22Rv1 (cell line): ENCODE data around the gene BRD7.

Source experiments
- ZFX ChIP-seq: fragments of 450-650 bp; IDR thresholded peaks from 2 replicates; pipeline ENCODE4 v1.6.1; 2017; ENCODE audit warnings: antibody characterized with exemption, borderline replicate concordance
- TF ChIP-seq, protein P1 (sequence below): fragments of 450-650 bp; IDR thresholded peaks from 2 replicates; pipeline ENCODE4 v1.5.1; 2017; ENCODE audit warnings: mild to moderate bottlenecking

DNA sequence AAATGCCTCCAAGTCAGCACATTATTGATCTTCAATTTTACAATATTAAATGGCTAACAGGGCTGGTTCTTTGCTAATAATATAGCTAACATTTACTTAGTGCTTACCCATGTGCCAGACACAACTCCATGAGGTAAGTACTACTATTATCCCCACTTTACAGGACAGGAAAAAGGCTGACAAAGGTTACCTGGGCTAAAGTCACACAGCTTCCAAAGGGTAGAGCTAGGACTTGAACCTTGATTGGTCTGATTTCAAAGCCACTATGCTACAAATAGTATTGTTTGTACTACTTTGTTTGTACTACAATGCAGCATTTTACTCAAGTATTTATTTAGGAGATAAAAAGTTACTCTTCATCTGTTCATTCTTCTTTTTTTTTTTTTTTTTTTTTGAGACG is 31.9 kb downstream of the BRD7 start:
- TF ChIP-seq, protein P1, sequence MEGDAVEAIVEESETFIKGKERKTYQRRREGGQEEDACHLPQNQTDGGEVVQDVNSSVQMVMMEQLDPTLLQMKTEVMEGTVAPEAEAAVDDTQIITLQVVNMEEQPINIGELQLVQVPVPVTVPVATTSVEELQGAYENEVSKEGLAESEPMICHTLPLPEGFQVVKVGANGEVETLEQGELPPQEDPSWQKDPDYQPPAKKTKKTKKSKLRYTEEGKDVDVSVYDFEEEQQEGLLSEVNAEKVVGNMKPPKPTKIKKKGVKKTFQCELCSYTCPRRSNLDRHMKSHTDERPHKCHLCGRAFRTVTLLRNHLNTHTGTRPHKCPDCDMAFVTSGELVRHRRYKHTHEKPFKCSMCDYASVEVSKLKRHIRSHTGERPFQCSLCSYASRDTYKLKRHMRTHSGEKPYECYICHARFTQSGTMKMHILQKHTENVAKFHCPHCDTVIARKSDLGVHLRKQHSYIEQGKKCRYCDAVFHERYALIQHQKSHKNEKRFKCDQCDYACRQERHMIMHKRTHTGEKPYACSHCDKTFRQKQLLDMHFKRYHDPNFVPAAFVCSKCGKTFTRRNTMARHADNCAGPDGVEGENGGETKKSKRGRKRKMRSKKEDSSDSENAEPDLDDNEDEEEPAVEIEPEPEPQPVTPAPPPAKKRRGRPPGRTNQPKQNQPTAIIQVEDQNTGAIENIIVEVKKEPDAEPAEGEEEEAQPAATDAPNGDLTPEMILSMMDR, result no peak
- TF ChIP-seq ZFX, result no peak
